Adrenal gland (tissue), 5 donors: ENCODE results near the gene AGBL2.

ENCODE experiments used
- CTCF ChIP-seq, 6 experiments: fragments of 450-650 bp in 4 of 6; fragments of 200-600 bp in 2 of 6; sonication (generic) in 1 of 6; IDR thresholded peaks; 1 replicate in 5 of 6; 2 replicates in 1 of 6; pipeline versions ENCODE4 v1.5.1 to v1.8.0; 2016 to 2021; ENCODE audit warnings: antibody characterized with exemption in 6 of 6, mild to moderate bottlenecking in 2 of 6, moderate library complexity in 1 of 6
- POLR2A ChIP-seq, 2 donors: fragments of 450-650 bp; IDR thresholded peaks; one replicate each; pipeline ENCODE4 v1.6.1; 2017; ENCODE audit warnings: antibody characterized with exemption in 2 of 2, mild to moderate bottlenecking in 2 of 2, moderate library complexity in 1 of 2
- donor health status: DM: no; HTN: no; CAD: no.

- no peak for TF ChIP-seq CTCF (IDR thresholded peaks at IDR 0.05)
- TF ChIP-seq POLR2A (IDR thresholded peaks at IDR 0.05), result no peak
Observed at GRCh38 chr11:47756208-47756607, 41.0 kb upstream of the AGBL2 start.
